PC-9 (cell line): ENCODE measurements around the gene KIF5C.

ENCODE experiments used
- EZH2 ChIP-seq: fragments of 200-600 bp; sonication (generic); IDR thresholded peaks from 2 replicates; pipeline ENCODE4 v1.8.0; 2017; ENCODE audit warnings: antibody characterized with exemption, low read depth
- TF ChIP-seq, protein P1 (sequence below): fragments of 200-600 bp; sonication (generic); conservative IDR thresholded peaks from 2 replicates; pipeline ENCODE4 v1.6.1; 2017; ENCODE audit warnings: mixed run types, antibody characterized with exemption, mild to moderate bottlenecking, moderate library complexity

- TF ChIP-seq, protein P1, sequence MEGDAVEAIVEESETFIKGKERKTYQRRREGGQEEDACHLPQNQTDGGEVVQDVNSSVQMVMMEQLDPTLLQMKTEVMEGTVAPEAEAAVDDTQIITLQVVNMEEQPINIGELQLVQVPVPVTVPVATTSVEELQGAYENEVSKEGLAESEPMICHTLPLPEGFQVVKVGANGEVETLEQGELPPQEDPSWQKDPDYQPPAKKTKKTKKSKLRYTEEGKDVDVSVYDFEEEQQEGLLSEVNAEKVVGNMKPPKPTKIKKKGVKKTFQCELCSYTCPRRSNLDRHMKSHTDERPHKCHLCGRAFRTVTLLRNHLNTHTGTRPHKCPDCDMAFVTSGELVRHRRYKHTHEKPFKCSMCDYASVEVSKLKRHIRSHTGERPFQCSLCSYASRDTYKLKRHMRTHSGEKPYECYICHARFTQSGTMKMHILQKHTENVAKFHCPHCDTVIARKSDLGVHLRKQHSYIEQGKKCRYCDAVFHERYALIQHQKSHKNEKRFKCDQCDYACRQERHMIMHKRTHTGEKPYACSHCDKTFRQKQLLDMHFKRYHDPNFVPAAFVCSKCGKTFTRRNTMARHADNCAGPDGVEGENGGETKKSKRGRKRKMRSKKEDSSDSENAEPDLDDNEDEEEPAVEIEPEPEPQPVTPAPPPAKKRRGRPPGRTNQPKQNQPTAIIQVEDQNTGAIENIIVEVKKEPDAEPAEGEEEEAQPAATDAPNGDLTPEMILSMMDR, result no peak
- TF ChIP-seq EZH2, result no peak
Measured at GRCh38 chr2:148866091-148866490, 8.9 kb upstream of the KIF5C start.
